HepG2 (cell line): Measurements from ENCODE around the gene SV2B. TPM values are rescaled to one million over a fixed set of nuclear protein-coding genes. Genes with fewer than 3 reads are reported as not detected.

Source experiments
- ATAC-seq: fragments of 200-7000 bp; cut with Tn5 transposase; 3 replicates; pipeline ENCODE4 v1.9.1; 2020; ENCODE audit warnings: mild to moderate bottlenecking, moderate library complexity
- BruUV-seq: library from RNA; stranded (reverse); fragments of 400-500 nt; replicated peaks from 2 replicates; lab custom pipeline; 2021; lab: Mats Ljungman, UMichigan
- CTCF ChIA-PET: fragments of 300-600 bp; formaldehyde crosslinking; extraction: SDS; loops from one replicate; lab custom pipeline; 2021; ENCODE audit warnings: low total read pairs, inconsistent platforms, low intra/inter-chr PET ratio; lab: Yijun Ruan, JAX
- POLR2A ChIA-PET: fragments of 350-600 bp; sonication (Branson Sonifier 250); formaldehyde crosslinking; loops from one replicate; lab custom pipeline; 2020; ENCODE audit warnings: antibody characterized with exemption, inconsistent platforms; lab: Yijun Ruan, JAX
- DNase-seq: peaks from one replicate; pipeline ENCODE4 v3.0.0-alpha.2; 2015; ENCODE audit warnings: low spot score
- FAIRE-seq: peaks from 3 replicates; lab custom pipeline; 2011; peaks lifted over from hg19 to GRCh38; lab: Jason Lieb, UNC
- H2AFZ ChIP-seq: one replicate; pipeline ENCODE4 v1.6.1; 2011; ENCODE audit warnings: low read length, inconsistent platforms
- H3K27ac ChIP-seq: fragments of 300-600 bp; 3 replicates; pipeline ENCODE4 v1.8.0; 2011; ENCODE audit warnings: mixed run types, mild to moderate bottlenecking, mixed read lengths, low read length, inconsistent platforms; ENCODE audit not compliant: insufficient read depth; ENCODE audit errors: extremely low read length
- H3K27me3 ChIP-seq, 2 experiments: fragments of 200-600 bp in 1 of 2; 2 replicates in 1 of 2; 3 replicates in 1 of 2; pipeline versions ENCODE4 v1.6.0 to v1.8.0; 2011; ENCODE audit warnings: low read length in 2 of 2, mild to moderate bottlenecking in 2 of 2, moderate library complexity in 2 of 2, inconsistent platforms in 1 of 2; ENCODE audit not compliant: insufficient read depth in 2 of 2, control insufficient read depth in 1 of 2
- H3K36me3 ChIP-seq, 2 experiments: fragments of 200-600 bp in 1 of 2; replicated peaks in 1 of 2; 2 replicates in 1 of 2; 3 replicates in 1 of 2; pipeline versions ENCODE4 v1.5.1 to v1.8.0; 2011; ENCODE audit warnings: low read length in 2 of 2, inconsistent platforms in 1 of 2; ENCODE audit not compliant: insufficient read depth in 2 of 2, control insufficient read depth in 1 of 2
- H3K4me1 ChIP-seq: 2 replicates; pipeline ENCODE4 v1.5.1; 2012; ENCODE audit warnings: low read length, inconsistent platforms; ENCODE audit not compliant: insufficient read depth
- H3K4me2 ChIP-seq: 2 replicates; pipeline ENCODE4 v1.6.0; 2011; ENCODE audit warnings: low read depth, low read length, inconsistent platforms
- H3K4me3 ChIP-seq, 3 experiments: fragments of 200-600 bp in 1 of 3; sonication (generic), shearing (Covaris generic) in 1 of 3; replicated peaks in 1 of 3; 2 replicates each; pipeline ENCODE4 v1.5.1; 2011 to 2016; ENCODE audit warnings: low read length in 3 of 3, inconsistent platforms in 2 of 3, low read depth in 2 of 3, mild to moderate bottlenecking in 2 of 3, control low read depth in 1 of 3, mixed read lengths in 1 of 3; ENCODE audit not compliant: insufficient read depth in 1 of 3
- H3K79me2 ChIP-seq: one replicate; pipeline ENCODE4 v1.6.1; 2011; ENCODE audit warnings: low read length, inconsistent platforms; ENCODE audit not compliant: insufficient read depth
- H3K9ac ChIP-seq: 2 replicates; pipeline ENCODE4 v1.6.0; 2011; ENCODE audit warnings: mild to moderate bottlenecking, low read depth, low read length, inconsistent platforms; ENCODE audit not compliant: insufficient read depth
- H3K9me3 ChIP-seq: 2 replicates; pipeline ENCODE4 v1.5.1; 2012; ENCODE audit warnings: mild to moderate bottlenecking, low read length
- H4K20me1 ChIP-seq: 2 replicates; pipeline ENCODE4 v1.6.0; 2011; ENCODE audit warnings: inconsistent platforms, mild to moderate bottlenecking, low read length, moderate library complexity; ENCODE audit not compliant: insufficient read depth
- FOXJ3 ChIP-seq: sonication (generic); formaldehyde crosslinking; IDR thresholded peaks from 2 replicates; pipeline ENCODE4 v1.4.0; 2020; ENCODE audit warnings: missing genetic modification reagents, mild to moderate bottlenecking, borderline replicate concordance
- JUN ChIP-seq: sonication (generic); formaldehyde crosslinking; IDR thresholded peaks from 2 replicates; pipeline ENCODE4 v1.4.0; 2020; ENCODE audit warnings: mild to moderate bottlenecking, missing genetic modification reagents
- NAIF1 ChIP-seq: sonication (generic); formaldehyde crosslinking; IDR thresholded peaks from 2 replicates; pipeline ENCODE4 v1.5.0; 2020; ENCODE audit warnings: mild to moderate bottlenecking, missing genetic modification reagents, borderline replicate concordance
- RFX1 ChIP-seq: fragments of 450-650 bp; IDR thresholded peaks from 2 replicates; pipeline ENCODE4 v1.6.1; 2017
- RXRB ChIP-seq: IDR thresholded peaks from 2 replicates; pipeline ENCODE4 v1.6.1; 2016; ENCODE audit warnings: borderline replicate concordance, missing genetic modification reagents, missing compliant biosample characterization
- ZNF124 ChIP-seq: sonication (generic); formaldehyde crosslinking; IDR thresholded peaks from 2 replicates; pipeline ENCODE4 v1.4.0; 2020; ENCODE audit warnings: missing genetic modification reagents
- ZNF30 ChIP-seq: sonication (generic); formaldehyde crosslinking; IDR thresholded peaks from 2 replicates; pipeline ENCODE4 v1.5.0; 2020; ENCODE audit warnings: mild to moderate bottlenecking, missing genetic modification reagents
- ZNF326 ChIP-seq: sonication (generic); formaldehyde crosslinking; IDR thresholded peaks from 2 replicates; pipeline ENCODE4 v1.4.0; 2020; ENCODE audit warnings: missing genetic modification reagents, borderline replicate concordance
- WGBS: methylation state at CpG from one replicate; pipeline ENCODE4 v1.1.6; 2017; ENCODE audit warnings: low lambda C conversion rate; 5-methylcytosine and 5-hydroxymethylcytosine counted together
- in situ Hi-C: cut with HindIII; loops from 2 replicates; pipeline ENCODE4 v1.10.0; 2017; ENCODE audit warnings: low pct_unique_long_range_greater_than_20kb; ENCODE audit not compliant: extremely low pct_ligation_motif_present
- intact Hi-C: fragments of 100-400 bp; cut with micrococcal nuclease; formaldehyde crosslinking; loops from one replicate; pipeline ENCODE4 v1.10.0; 2022; ENCODE audit not compliant: unreplicated experiment
- polyA plus RNA-seq, 8 experiments: library from polyadenylated mRNA; depleted of rRNA in 3 of 8; stranded (reverse) in 7 of 8; unstranded in 1 of 8; fragments of >200 nt; fragmentation: Illumina TruSeq in 4 of 8; extraction: Trizol in 4 of 8; gene quantifications; 2 replicates each; pipeline versions ENCODE4 v1.2.1 to v1.2.3, GENCODE V29; 2011 to 2016; ENCODE audit warnings: low read depth in 4 of 8, missing spikeins in 1 of 8, mixed read lengths in 1 of 8; ENCODE audit not compliant: insufficient read depth in 1 of 8
- total RNA-seq, 5 experiments: library from RNA; depleted of rRNA; stranded (reverse); fragments of >200 nt; fragmentation: Illumina TruSeq; extraction: Trizol; gene quantifications; 2 replicates each; pipeline ENCODE4 v1.2.3, GENCODE V29; 2016; ENCODE audit warnings: low read depth in 1 of 5
- TF ChIP-seq, protein P1 (sequence below): fragments of 450-650 bp; IDR thresholded peaks from 2 replicates; pipeline ENCODE4 v1.6.1; 2016
- TF ChIP-seq, protein P2 (sequence below): sonication (generic); formaldehyde crosslinking; IDR thresholded peaks from 2 replicates; pipeline ENCODE4 v1.4.0; 2020; ENCODE audit warnings: missing genetic modification reagents, borderline replicate concordance
- TF ChIP-seq, protein P3 (sequence below): sonication (generic); formaldehyde crosslinking; conservative IDR thresholded peaks from 2 replicates; pipeline ENCODE4 v1.8.0; 2022; ENCODE audit warnings: low read depth, missing genetic modification reagents

Gene SV2B
- total and polyA plus RNA-seq, 2 of the 13 experiments (the other 11 are each of a cell fraction or from before 2014, with no cell fraction given) = not detected

DNA sequence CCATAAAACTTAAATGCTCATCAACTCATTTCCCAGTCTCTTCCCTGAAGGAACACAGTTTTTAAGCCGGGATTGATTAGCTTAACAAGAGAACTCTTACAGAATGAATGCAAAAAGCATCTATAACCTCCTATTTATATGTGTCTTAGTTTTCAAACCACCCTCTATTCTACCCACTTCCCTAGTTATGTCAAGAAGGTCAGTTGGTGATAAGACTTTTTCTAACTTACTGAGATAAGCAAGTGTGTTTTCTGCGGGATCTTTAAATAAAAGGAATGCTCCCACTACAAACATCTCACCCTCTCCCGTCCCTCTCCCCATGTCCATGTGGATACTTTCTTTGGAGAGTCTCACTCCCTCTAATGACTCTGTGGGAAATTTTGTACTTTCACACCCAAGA is 218.5 kb downstream of the SV2B start:
- no peaks in the 10 kb centered on the region for H3K4me1 ChIP-seq
- no peak overlapping the region for H3K4me3 ChIP-seq
- CTCF ChIA-PET = no interaction called here
- intact Hi-C loops (no loop called here), in situ Hi-C loops (no loop called here)
- no peak overlapping the region for H3K9ac ChIP-seq
- no peak for DNase-seq
- ATAC-seq = no peak
- no peaks in the 10 kb centered on the region for H3K36me3 ChIP-seq
- BruUV-seq = no TSS peak
- H3K9me3 ChIP-seq = no peaks in the 10 kb centered on the region
- TF ChIP-seq FOXJ3 (CRISPR knock-in tag) = no peak
- TF ChIP-seq, protein P1, sequence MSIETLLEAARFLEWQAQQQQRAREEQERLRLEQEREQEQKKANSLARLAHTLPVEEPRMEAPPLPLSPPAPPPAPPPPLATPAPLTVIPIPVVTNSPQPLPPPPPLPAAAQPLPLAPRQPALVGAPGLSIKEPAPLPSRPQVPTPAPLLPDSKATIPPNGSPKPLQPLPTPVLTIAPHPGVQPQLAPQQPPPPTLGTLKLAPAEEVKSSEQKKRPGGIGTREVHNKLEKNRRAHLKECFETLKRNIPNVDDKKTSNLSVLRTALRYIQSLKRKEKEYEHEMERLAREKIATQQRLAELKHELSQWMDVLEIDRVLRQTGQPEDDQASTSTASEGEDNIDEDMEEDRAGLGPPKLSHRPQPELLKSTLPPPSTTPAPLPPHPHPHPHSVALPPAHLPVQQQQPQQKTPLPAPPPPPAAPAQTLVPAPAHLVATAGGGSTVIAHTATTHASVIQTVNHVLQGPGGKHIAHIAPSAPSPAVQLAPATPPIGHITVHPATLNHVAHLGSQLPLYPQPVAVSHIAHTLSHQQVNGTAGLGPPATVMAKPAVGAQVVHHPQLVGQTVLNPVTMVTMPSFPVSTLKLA = no peak
- TF ChIP-seq NAIF1 = no peak
- TF ChIP-seq ZNF326 = no peak
- no peak for TF ChIP-seq RXRB (CRISPR knock-in tag)
- TF ChIP-seq RFX1 = no peak
- TF ChIP-seq, all 625 proteins: peak for 0
- WGBS = 0% methylated on average over 3 of the region's 3 CpGs
- Histone ChIP-seq H3K4me2 (no peak overlapping the region), H3K27me3 (no peaks in the 10 kb centered on the region), H2AFZ (no peak overlapping the region), H3K79me2 (no peaks in the 10 kb centered on the region), H4K20me1 (no peaks in the 10 kb centered on the region), H3K27ac (no peak overlapping the region)
- no peak for FAIRE-seq
- POLR2A ChIA-PET = no interaction called here

DNA sequence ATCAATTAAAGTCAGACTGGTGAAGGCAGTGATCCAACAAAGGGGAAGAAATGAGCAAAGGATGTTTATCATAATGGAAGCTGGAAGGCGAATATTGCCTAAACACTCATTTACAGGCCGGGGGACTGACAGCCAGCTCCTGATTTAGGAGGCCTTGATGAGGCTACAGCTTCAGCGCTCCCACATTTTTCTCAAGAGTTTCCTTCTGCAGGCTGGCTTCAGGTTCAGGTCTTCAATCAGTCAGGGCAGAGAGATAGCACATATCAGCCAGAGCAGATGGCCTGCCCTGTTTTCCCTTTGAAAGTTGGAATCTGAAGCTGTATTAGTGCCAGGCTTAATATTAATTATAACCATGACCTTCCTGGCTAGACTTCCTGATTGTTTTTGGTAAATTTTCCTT is 218.9 kb downstream of the SV2B start:
- Histone ChIP-seq H2AFZ (no peak overlapping the region), H3K27me3 (no peaks in the 10 kb centered on the region), H3K79me2 (no peaks in the 10 kb centered on the region), H3K4me1 (no peaks in the 10 kb centered on the region), H3K9me3 (no peaks in the 10 kb centered on the region), H3K36me3 (no peaks in the 10 kb centered on the region), H3K4me2 (no peak overlapping the region), H4K20me1 (no peaks in the 10 kb centered on the region), H3K27ac (no peak overlapping the region), H3K4me3 (no peak overlapping the region), H3K9ac (no peak overlapping the region)
- BruUV-seq = no TSS peak
- POLR2A ChIA-PET = no interaction called here
- DNase-seq = no peak
- WGBS = 0% methylated on average over 3 of the region's 3 CpGs
- ATAC-seq = no peak
- CTCF ChIA-PET = no interaction called here
- in situ Hi-C loops (no loop called here), intact Hi-C loops (no loop called here)
- no peak for FAIRE-seq
- no peak for TF ChIP-seq ZNF124
- TF ChIP-seq, protein P2, sequence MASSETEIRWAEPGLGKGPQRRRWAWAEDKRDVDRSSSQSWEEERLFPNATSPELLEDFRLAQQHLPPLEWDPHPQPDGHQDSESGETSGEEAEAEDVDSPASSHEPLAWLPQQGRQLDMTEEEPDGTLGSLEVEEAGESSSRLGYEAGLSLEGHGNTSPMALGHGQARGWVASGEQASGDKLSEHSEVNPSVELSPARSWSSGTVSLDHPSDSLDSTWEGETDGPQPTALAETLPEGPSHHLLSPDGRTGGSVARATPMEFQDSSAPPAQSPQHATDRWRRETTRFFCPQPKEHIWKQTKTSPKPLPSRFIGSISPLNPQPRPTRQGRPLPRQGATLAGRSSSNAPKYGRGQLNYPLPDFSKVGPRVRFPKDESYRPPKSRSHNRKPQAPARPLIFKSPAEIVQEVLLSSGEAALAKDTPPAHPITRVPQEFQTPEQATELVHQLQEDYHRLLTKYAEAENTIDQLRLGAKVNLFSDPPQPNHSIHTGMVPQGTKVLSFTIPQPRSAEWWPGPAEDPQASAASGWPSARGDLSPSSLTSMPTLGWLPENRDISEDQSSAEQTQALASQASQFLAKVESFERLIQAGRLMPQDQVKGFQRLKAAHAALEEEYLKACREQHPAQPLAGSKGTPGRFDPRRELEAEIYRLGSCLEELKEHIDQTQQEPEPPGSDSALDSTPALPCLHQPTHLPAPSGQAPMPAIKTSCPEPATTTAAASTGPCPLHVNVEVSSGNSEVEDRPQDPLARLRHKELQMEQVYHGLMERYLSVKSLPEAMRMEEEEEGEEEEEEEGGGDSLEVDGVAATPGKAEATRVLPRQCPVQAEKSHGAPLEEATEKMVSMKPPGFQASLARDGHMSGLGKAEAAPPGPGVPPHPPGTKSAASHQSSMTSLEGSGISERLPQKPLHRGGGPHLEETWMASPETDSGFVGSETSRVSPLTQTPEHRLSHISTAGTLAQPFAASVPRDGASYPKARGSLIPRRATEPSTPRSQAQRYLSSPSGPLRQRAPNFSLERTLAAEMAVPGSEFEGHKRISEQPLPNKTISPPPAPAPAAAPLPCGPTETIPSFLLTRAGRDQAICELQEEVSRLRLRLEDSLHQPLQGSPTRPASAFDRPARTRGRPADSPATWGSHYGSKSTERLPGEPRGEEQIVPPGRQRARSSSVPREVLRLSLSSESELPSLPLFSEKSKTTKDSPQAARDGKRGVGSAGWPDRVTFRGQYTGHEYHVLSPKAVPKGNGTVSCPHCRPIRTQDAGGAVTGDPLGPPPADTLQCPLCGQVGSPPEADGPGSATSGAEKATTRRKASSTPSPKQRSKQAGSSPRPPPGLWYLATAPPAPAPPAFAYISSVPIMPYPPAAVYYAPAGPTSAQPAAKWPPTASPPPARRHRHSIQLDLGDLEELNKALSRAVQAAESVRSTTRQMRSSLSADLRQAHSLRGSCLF (CRISPR knock-in tag) = no peak
- TF ChIP-seq ZNF30 = no peak
- no peak for TF ChIP-seq JUN (CRISPR knock-in tag)
- TF ChIP-seq, protein P3, sequence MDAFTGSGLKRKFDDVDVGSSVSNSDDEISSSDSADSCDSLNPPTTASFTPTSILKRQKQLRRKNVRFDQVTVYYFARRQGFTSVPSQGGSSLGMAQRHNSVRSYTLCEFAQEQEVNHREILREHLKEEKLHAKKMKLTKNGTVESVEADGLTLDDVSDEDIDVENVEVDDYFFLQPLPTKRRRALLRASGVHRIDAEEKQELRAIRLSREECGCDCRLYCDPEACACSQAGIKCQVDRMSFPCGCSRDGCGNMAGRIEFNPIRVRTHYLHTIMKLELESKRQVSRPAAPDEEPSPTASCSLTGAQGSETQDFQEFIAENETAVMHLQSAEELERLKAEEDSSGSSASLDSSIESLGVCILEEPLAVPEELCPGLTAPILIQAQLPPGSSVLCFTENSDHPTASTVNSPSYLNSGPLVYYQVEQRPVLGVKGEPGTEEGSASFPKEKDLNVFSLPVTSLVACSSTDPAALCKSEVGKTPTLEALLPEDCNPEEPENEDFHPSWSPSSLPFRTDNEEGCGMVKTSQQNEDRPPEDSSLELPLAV (CRISPR knock-in tag) = no peak
